Hepatocyte (in vitro differentiated cells): ENCODE data around the gene SYNPO2. TPM values are rescaled to one million over a fixed set of nuclear protein-coding genes. Genes with fewer than 3 reads are reported as not detected.

Experiments
- DNase-seq: peaks from one replicate; pipeline ENCODE4 v3.0.0-alpha.2; 2016; ENCODE audit warnings: low spot score
- H2AFZ ChIP-seq: fragments of 200-600 bp; sonication (generic); 2 replicates; pipeline ENCODE4 v1.6.0; 2016; ENCODE audit warnings: antibody characterized with exemption, mild to moderate bottlenecking
- H3K27ac ChIP-seq: fragments of 200-600 bp; sonication (generic); 2 replicates; pipeline ENCODE4 v1.5.1; 2016; ENCODE audit warnings: mild to moderate bottlenecking
- H3K27me3 ChIP-seq: fragments of 200-600 bp; sonication (generic); 2 replicates; pipeline ENCODE4 v1.6.1; 2016
- H3K36me3 ChIP-seq: fragments of 200-600 bp; sonication (generic); replicated peaks from 2 replicates; pipeline ENCODE4 v1.5.1; 2016; ENCODE audit warnings: low read depth; ENCODE audit not compliant: insufficient read depth
- H3K4me1 ChIP-seq: fragments of 200-600 bp; sonication (generic); 2 replicates; pipeline ENCODE4 v1.5.1; 2016; ENCODE audit warnings: mild to moderate bottlenecking, moderate library complexity; ENCODE audit not compliant: insufficient read depth
- H3K4me2 ChIP-seq: fragments of 200-600 bp; sonication (generic); 2 replicates; pipeline ENCODE4 v1.6.0; 2016
- H3K4me3 ChIP-seq: fragments of 200-600 bp; sonication (generic); 2 replicates; pipeline ENCODE4 v1.5.1; 2016; ENCODE audit warnings: mild to moderate bottlenecking
- H3K79me2 ChIP-seq: fragments of 200-600 bp; sonication (generic); 2 replicates; pipeline ENCODE4 v1.6.0; 2017; ENCODE audit warnings: mild to moderate bottlenecking
- H3K9me2 ChIP-seq: fragments of 200-600 bp; sonication (generic); replicated peaks from 2 replicates; pipeline ENCODE4 v1.6.0; 2017; ENCODE audit warnings: mild to moderate bottlenecking; ENCODE audit not compliant: insufficient read depth
- H3K9me3 ChIP-seq: fragments of 200-600 bp; sonication (generic); 2 replicates; pipeline ENCODE4 v1.5.1; 2016; ENCODE audit warnings: low read depth, mild to moderate bottlenecking
- H4K20me1 ChIP-seq: fragments of 200-600 bp; sonication (generic); 2 replicates; pipeline ENCODE4 v1.6.0; 2016; ENCODE audit warnings: mild to moderate bottlenecking; ENCODE audit not compliant: insufficient read depth, poor library complexity, severe bottlenecking
- CTCF ChIP-seq: fragments of 200-600 bp; sonication (generic); IDR thresholded peaks from 2 replicates; pipeline ENCODE4 v1.5.1; 2016; ENCODE audit warnings: antibody characterized with exemption, mild to moderate bottlenecking; ENCODE audit not compliant: poor library complexity
- EZH2 ChIP-seq: fragments of 200-600 bp; sonication (generic); IDR thresholded peaks from 2 replicates; pipeline ENCODE4 v1.6.1; 2016; ENCODE audit warnings: antibody characterized with exemption, mild to moderate bottlenecking, borderline replicate concordance
- EZH2phosphoT487 ChIP-seq: fragments of 200-600 bp; sonication (generic); IDR thresholded peaks from one replicate; pipeline ENCODE4 v1.6.1; 2018; ENCODE audit warnings: antibody characterized with exemption, mild to moderate bottlenecking, low read depth, moderate library complexity; ENCODE audit not compliant: unreplicated experiment, severe bottlenecking
- WGBS: methylation state at CpG from one replicate; pipeline ENCODE4 v1.1.6; 2016; ENCODE audit warnings: low lambda C conversion rate; ENCODE audit errors: missing lambda C conversion rate; 5-methylcytosine and 5-hydroxymethylcytosine counted together
- polyA plus RNA-seq: library from polyadenylated mRNA; unstranded; fragments of >200 nt; fragmentation: Nextera tagmentation; extraction: Ambion mirVana; gene quantifications from 2 replicates; pipeline ENCODE4 v1.2.1, GENCODE V29; 2016
- total RNA-seq: library from RNA; depleted of rRNA; stranded (reverse); fragments of >200 nt; gene quantifications from 2 replicates; pipeline ENCODE4 v1.2.3, GENCODE V29; 2014

The SYNPO2 gene
- total and polyA plus RNA-seq, 2 experiments from 2014 or later, result 3.5 to 12.6 TPM

GRCh38 chr4:119049342-119049741 is 160.7 kb downstream of the SYNPO2 start:
- Histone ChIP-seq H3K4me3 (no peak overlapping the region), H3K4me2 (peak overlapping the region; percentile 39), H3K9me3 (no peaks in the 10 kb centered on the region), H4K20me1 (no peaks in the 10 kb centered on the region), H3K79me2 (no peaks in the 10 kb centered on the region), H3K4me1 (peaks cover 14% of the 10 kb centered on the region), H3K36me3 (no peaks in the 10 kb centered on the region), H3K9me2 (no peaks in the 10 kb centered on the region), H3K27me3 (no peaks in the 10 kb centered on the region), H3K27ac (peak overlapping the region; percentile 43), H2AFZ (no peak overlapping the region)
- DNase-seq, result no peak
- TF ChIP-seq CTCF, result no peak
- no peak for TF ChIP-seq EZH2phosphoT487
- no peak for TF ChIP-seq EZH2
- WGBS, result 46% methylated on average over 2 of the region's 2 CpGs

- TF ChIP-seq EZH2 (no peak), EZH2phosphoT487 (no peak), CTCF (no peak)
- Histone ChIP-seq H3K9me2 (no peaks in the 10 kb centered on the region), H3K4me2 (no peak overlapping the region), H3K4me3 (no peak overlapping the region), H3K9me3 (no peaks in the 10 kb centered on the region), H3K79me2 (no peaks in the 10 kb centered on the region), H3K36me3 (no peaks in the 10 kb centered on the region), H3K4me1 (peaks cover 14% of the 10 kb centered on the region), H3K27me3 (no peaks in the 10 kb centered on the region), H4K20me1 (no peaks in the 10 kb centered on the region), H2AFZ (no peak overlapping the region), H3K27ac (no peak overlapping the region)
- no peak for DNase-seq
- 90% methylated on average over 7 of the region's 7 CpGs for WGBS
Measured at GRCh38 chr4:119050527-119051090, 162.0 kb downstream of the SYNPO2 start.

- Histone ChIP-seq H3K9me3 (no peaks in the 10 kb centered on the region), H3K27me3 (no peaks in the 10 kb centered on the region), H3K36me3 (no peaks in the 10 kb centered on the region), H2AFZ (no peak overlapping the region), H4K20me1 (no peaks in the 10 kb centered on the region), H3K4me1 (peaks cover 14% of the 10 kb centered on the region), H3K4me3 (no peak overlapping the region), H3K27ac (no peak overlapping the region), H3K79me2 (no peaks in the 10 kb centered on the region), H3K9me2 (no peaks in the 10 kb centered on the region), H3K4me2 (no peak overlapping the region)
- TF ChIP-seq EZH2phosphoT487, result no peak
- no peak for TF ChIP-seq EZH2
- TF ChIP-seq CTCF, result no peak
- DNase-seq, result no peak
- WGBS, result 93% methylated on average over 2 of the region's 2 CpGs
Measured at GRCh38 chr4:119053245-119053644, 164.6 kb downstream of the SYNPO2 start.

- Histone ChIP-seq H3K4me3 (no peak overlapping the region), H4K20me1 (no peaks in the 10 kb centered on the region), H3K36me3 (no peaks in the 10 kb centered on the region), H3K9me3 (no peaks in the 10 kb centered on the region), H3K9me2 (no peaks in the 10 kb centered on the region), H3K4me1 (peaks cover 9% of the 10 kb centered on the region), H3K79me2 (no peaks in the 10 kb centered on the region), H2AFZ (no peak overlapping the region), H3K27ac (no peak overlapping the region), H3K4me2 (no peak overlapping the region), H3K27me3 (no peaks in the 10 kb centered on the region)
- 92% methylated on average over 10 of the region's 10 CpGs for WGBS
- no peak for DNase-seq
- no peak for TF ChIP-seq CTCF
- TF ChIP-seq EZH2phosphoT487, result no peak
- TF ChIP-seq EZH2, result no peak
Measured at GRCh38 chr4:119053997-119054396, 165.3 kb downstream of the SYNPO2 start.
